ENCODE results near the gene EPHB1.

DNA sequence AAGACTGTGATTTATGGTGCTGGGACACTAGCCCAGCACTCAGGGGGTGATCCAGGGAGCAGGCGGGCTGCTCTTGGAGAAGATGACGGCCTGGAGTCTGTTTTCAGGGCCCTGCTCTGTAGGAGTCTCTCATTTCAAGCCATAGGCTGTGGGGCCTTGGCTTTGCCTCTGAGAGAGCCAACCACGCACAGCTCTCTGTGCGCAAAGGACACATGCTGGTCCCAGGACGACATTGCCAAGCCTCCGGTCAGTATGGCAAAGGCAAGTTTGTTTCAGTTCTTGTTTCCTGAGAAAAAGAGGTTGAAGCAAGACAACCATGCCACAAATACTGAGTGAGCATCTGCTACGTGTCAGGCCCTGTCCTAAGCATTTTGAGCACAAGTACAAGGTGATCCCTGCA, 197.1 kb downstream of the EPHB1 start:
- TF ChIP-seq, protein P1, sequence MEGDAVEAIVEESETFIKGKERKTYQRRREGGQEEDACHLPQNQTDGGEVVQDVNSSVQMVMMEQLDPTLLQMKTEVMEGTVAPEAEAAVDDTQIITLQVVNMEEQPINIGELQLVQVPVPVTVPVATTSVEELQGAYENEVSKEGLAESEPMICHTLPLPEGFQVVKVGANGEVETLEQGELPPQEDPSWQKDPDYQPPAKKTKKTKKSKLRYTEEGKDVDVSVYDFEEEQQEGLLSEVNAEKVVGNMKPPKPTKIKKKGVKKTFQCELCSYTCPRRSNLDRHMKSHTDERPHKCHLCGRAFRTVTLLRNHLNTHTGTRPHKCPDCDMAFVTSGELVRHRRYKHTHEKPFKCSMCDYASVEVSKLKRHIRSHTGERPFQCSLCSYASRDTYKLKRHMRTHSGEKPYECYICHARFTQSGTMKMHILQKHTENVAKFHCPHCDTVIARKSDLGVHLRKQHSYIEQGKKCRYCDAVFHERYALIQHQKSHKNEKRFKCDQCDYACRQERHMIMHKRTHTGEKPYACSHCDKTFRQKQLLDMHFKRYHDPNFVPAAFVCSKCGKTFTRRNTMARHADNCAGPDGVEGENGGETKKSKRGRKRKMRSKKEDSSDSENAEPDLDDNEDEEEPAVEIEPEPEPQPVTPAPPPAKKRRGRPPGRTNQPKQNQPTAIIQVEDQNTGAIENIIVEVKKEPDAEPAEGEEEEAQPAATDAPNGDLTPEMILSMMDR (conservative IDR thresholded peaks at IDR 0.05), result no peak
- no peak for TF ChIP-seq ZFX (IDR thresholded peaks at IDR 0.05)

Measured in C4-2B (cell line).